H9 (cell line): Measurements from ENCODE around the gene PCSK2. TPM values are rescaled to one million over a fixed set of nuclear protein-coding genes. Genes with fewer than 3 reads are reported as not detected.

ENCODE experiments used
- DNase-seq: peaks from one replicate; pipeline ENCODE4 v3.0.0-alpha.2; 2017
- H2AFZ ChIP-seq: one replicate; pipeline ENCODE4 v1.6.1; 2013; ENCODE audit warnings: mild to moderate bottlenecking, low read length, control low read depth, moderate library complexity
- H2AK5ac ChIP-seq: 2 replicates; pipeline ENCODE4 v1.6.1; 2013; ENCODE audit warnings: low read length, control low read depth, mixed read lengths; ENCODE audit not compliant: insufficient read length
- H2BK120ac ChIP-seq: one replicate; pipeline ENCODE4 v1.6.1; 2013; ENCODE audit warnings: low read depth, mild to moderate bottlenecking, low read length, control low read depth, inconsistent platforms; ENCODE audit not compliant: poor library complexity, severe bottlenecking
- H2BK12ac ChIP-seq: 2 replicates; pipeline ENCODE4 v1.6.1; 2013; ENCODE audit warnings: low read length, control low read depth, mixed read lengths, low read depth; ENCODE audit not compliant: insufficient read length
- H2BK15ac ChIP-seq: 2 replicates; pipeline ENCODE4 v1.6.1; 2013; ENCODE audit warnings: low read depth, low read length, control low read depth
- H2BK20ac ChIP-seq: one replicate; pipeline ENCODE4 v1.6.1; 2013; ENCODE audit warnings: low read depth, mild to moderate bottlenecking, low read length, control low read depth, inconsistent platforms; ENCODE audit not compliant: poor library complexity, severe bottlenecking
- H2BK5ac ChIP-seq: 2 replicates; pipeline ENCODE4 v1.6.1; 2013; ENCODE audit warnings: low read length, control low read depth, mixed read lengths; ENCODE audit not compliant: insufficient read length
- H3K14ac ChIP-seq: 2 replicates; pipeline ENCODE4 v1.6.1; 2013; ENCODE audit warnings: low read length, control low read depth; ENCODE audit not compliant: insufficient read depth
- H3K18ac ChIP-seq: 2 replicates; pipeline ENCODE4 v1.6.1; 2013; ENCODE audit warnings: low read depth, mild to moderate bottlenecking, mixed read lengths, low read length, control low read depth; ENCODE audit not compliant: insufficient read length
- H3K23ac ChIP-seq: 2 replicates; pipeline ENCODE4 v1.6.1; 2013; ENCODE audit warnings: low read length, control low read depth, mixed read lengths, low read depth; ENCODE audit not compliant: insufficient read length
- H3K23me2 ChIP-seq: 2 replicates; pipeline ENCODE4 v1.6.1; 2013; ENCODE audit warnings: low read depth, mild to moderate bottlenecking, mixed read lengths, low read length, control low read depth; ENCODE audit not compliant: insufficient read length, poor library complexity, severe bottlenecking
- H3K27ac ChIP-seq: 2 replicates; pipeline ENCODE4 v1.5.1; 2013; ENCODE audit warnings: low read length, control low read depth, mixed read lengths, low read depth; ENCODE audit not compliant: insufficient read length
- H3K27me3 ChIP-seq: 2 replicates; pipeline ENCODE4 v1.6.1; 2013; ENCODE audit warnings: low read length, control low read depth, inconsistent platforms; ENCODE audit not compliant: insufficient read depth
- H3K4ac ChIP-seq: 2 replicates; pipeline ENCODE4 v1.6.1; 2013; ENCODE audit warnings: low read depth, mild to moderate bottlenecking, control low read depth, inconsistent platforms, low read length, moderate library complexity
- H3K4me1 ChIP-seq: 2 replicates; pipeline ENCODE4 v1.6.1; 2013; ENCODE audit warnings: low read length, control low read depth, inconsistent platforms; ENCODE audit not compliant: insufficient read depth
- H3K4me2 ChIP-seq: 2 replicates; pipeline ENCODE4 v1.6.1; 2013; ENCODE audit warnings: low read length, control low read depth, mixed read lengths; ENCODE audit not compliant: insufficient read length, insufficient read depth
- H3K56ac ChIP-seq: 2 replicates; pipeline ENCODE4 v1.6.1; 2013; ENCODE audit warnings: low read depth, mild to moderate bottlenecking, mixed read lengths, low read length, control low read depth; ENCODE audit not compliant: insufficient read length
- H3K79me1 ChIP-seq: 2 replicates; pipeline ENCODE4 v1.6.1; 2013; ENCODE audit warnings: low read depth, mild to moderate bottlenecking, moderate library complexity, low read length, control low read depth, inconsistent platforms; ENCODE audit not compliant: insufficient read depth, poor library complexity, severe bottlenecking
- H3K79me2 ChIP-seq: 2 replicates; pipeline ENCODE4 v1.6.1; 2013; ENCODE audit warnings: low read length, control low read depth, inconsistent platforms; ENCODE audit not compliant: insufficient read depth
- H3K9ac ChIP-seq: 2 replicates; pipeline ENCODE4 v1.6.1; 2013; ENCODE audit warnings: low read length, control low read depth, mixed read lengths; ENCODE audit not compliant: insufficient read length; ENCODE audit errors: extremely low read depth
- H3K9me3 ChIP-seq: one replicate; pipeline ENCODE4 v1.6.1; 2013; ENCODE audit warnings: low read depth, low read length, inconsistent platforms; ENCODE audit not compliant: control insufficient read depth
- H3T11ph ChIP-seq: one replicate; pipeline ENCODE4 v1.6.1; 2013; ENCODE audit warnings: mild to moderate bottlenecking, low read length, control low read depth, inconsistent platforms
- H4K20me1 ChIP-seq: one replicate; pipeline ENCODE4 v1.6.1; 2013; ENCODE audit not compliant: control insufficient read depth, insufficient read length, insufficient read depth
- H4K5ac ChIP-seq: 2 replicates; pipeline ENCODE4 v1.6.1; 2013; ENCODE audit warnings: low read depth, mild to moderate bottlenecking, mixed read lengths, low read length, control low read depth; ENCODE audit not compliant: insufficient read length
- H4K8ac ChIP-seq: replicated peaks from 2 replicates; pipeline ENCODE4 v1.6.1; 2013; ENCODE audit warnings: low read length, control low read depth, mixed read lengths, low read depth; ENCODE audit not compliant: insufficient read length
- H4K91ac ChIP-seq: 2 replicates; pipeline ENCODE4 v1.6.1; 2013; ENCODE audit warnings: low read depth, mild to moderate bottlenecking, moderate library complexity, mixed read lengths, low read length, control low read depth; ENCODE audit not compliant: insufficient read length
- H3K27ac Mint-ChIP-seq, 3 experiments: 2 replicates in 2 of 3; 3 replicates in 1 of 3; pipeline ENCODE4 v1.8.0; 2020 to 2021; ENCODE audit warnings: mixed read lengths in 3 of 3, mild to moderate bottlenecking in 1 of 3, moderate library complexity in 1 of 3
- H3K27me3 Mint-ChIP-seq: 2 replicates; pipeline ENCODE4 v1.8.0; 2021; ENCODE audit warnings: low read depth, mild to moderate bottlenecking, moderate library complexity, mixed read lengths
- H3K36me3 Mint-ChIP-seq, 3 experiments: 2 replicates in 2 of 3; 3 replicates in 1 of 3; pipeline ENCODE4 v1.8.0; 2020 to 2021; ENCODE audit warnings: low read depth in 3 of 3, mixed read lengths in 3 of 3; ENCODE audit not compliant: insufficient read depth in 1 of 3
- H3K4me1 Mint-ChIP-seq, 2 experiments: 2 replicates each; pipeline ENCODE4 v1.8.0; 2020; ENCODE audit warnings: mixed read lengths in 2 of 2
- H3K4me3 Mint-ChIP-seq, 2 experiments: 2 replicates in 1 of 2; 3 replicates in 1 of 2; pipeline ENCODE4 v1.8.0; 2020 to 2021; ENCODE audit warnings: mild to moderate bottlenecking in 2 of 2, mixed read lengths in 2 of 2, moderate library complexity in 1 of 2
- H3K9me3 Mint-ChIP-seq, 2 experiments: 2 replicates in 1 of 2; 3 replicates in 1 of 2; pipeline ENCODE4 v1.8.0; 2020; ENCODE audit warnings: mild to moderate bottlenecking in 2 of 2, mixed read lengths in 2 of 2, moderate library complexity in 1 of 2
- WGBS: extraction: QIAGEN DNeasy Blood & Tissue Kit; methylation state at CpG from one replicate; pipeline ENCODE4 v1.1.7; 2013; ENCODE audit warnings: missing lambda C conversion rate, low lambda C conversion rate, mixed read lengths; ENCODE audit not compliant: insufficient read length; ENCODE audit errors: extremely low coverage; 5-methylcytosine and 5-hydroxymethylcytosine counted together
- total RNA-seq: library from RNA; stranded (reverse); gene quantifications from 2 replicates; pipeline ENCODE4 v1.2.1, GENCODE V29; 2021
- TF ChIP-seq, protein P1 (sequence below): fragments of 200-600 bp; sonication (generic); conservative IDR thresholded peaks from 3 replicates; pipeline ENCODE4 v1.8.0; 2021; ENCODE audit warnings: antibody characterized with exemption, mild to moderate bottlenecking

Gene PCSK2
- total RNA-seq, 1 experiment from 2014 or later: 2.8 TPM

DNA sequence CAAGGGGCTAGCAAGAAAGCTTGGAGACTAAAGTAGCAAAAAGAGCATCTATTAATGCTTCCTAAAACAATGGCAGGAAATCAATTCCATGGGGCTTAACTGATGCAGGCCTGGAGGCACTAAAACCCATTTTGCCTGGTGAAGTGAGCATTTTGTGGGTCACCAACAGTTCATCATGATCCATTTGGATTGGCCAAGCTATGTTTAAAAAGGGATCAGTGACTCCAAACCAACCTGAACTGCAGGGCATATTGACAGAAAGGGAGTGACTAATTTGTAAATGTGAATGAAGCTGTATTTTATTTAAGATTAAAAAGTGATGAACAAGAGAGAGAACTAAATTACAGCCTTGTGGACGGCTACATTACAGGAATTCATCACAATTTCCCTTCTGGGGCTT is 132.0 kb downstream of the PCSK2 start:
- H4K20me1 ChIP-seq: no peaks in the 10 kb centered on the region
- no peaks in the 10 kb centered on the region for H3K9me3 ChIP-seq
- H2BK5ac ChIP-seq: no peak overlapping the region
- H2BK15ac ChIP-seq: no peak overlapping the region
- H2BK20ac ChIP-seq: no peak overlapping the region
- no peak overlapping the region for H3K18ac ChIP-seq
- no CpG with 5 or more reads among the region's 1 CpG for WGBS
- no peak overlapping the region for H2AK5ac ChIP-seq
- H3K23ac ChIP-seq: no peak overlapping the region
- no peaks in the 10 kb centered on the region for H3K23me2 ChIP-seq
- Mint-ChIP-seq H3K36me3 (no peaks in the 10 kb centered on the region), H3K4me3 (no peak overlapping the region), H3K27me3 (no peaks in the 10 kb centered on the region; the same call in 1 of the 2 replicates), H3K27ac (no peak overlapping the region), H3K4me1 (no peaks in the 10 kb centered on the region), H3K9me3 (no peaks in the 10 kb centered on the region)
- H2AFZ ChIP-seq: no peak overlapping the region
- no peak overlapping the region for H4K8ac ChIP-seq
- H3K27me3 ChIP-seq: no peaks in the 10 kb centered on the region
- TF ChIP-seq, protein P1, sequence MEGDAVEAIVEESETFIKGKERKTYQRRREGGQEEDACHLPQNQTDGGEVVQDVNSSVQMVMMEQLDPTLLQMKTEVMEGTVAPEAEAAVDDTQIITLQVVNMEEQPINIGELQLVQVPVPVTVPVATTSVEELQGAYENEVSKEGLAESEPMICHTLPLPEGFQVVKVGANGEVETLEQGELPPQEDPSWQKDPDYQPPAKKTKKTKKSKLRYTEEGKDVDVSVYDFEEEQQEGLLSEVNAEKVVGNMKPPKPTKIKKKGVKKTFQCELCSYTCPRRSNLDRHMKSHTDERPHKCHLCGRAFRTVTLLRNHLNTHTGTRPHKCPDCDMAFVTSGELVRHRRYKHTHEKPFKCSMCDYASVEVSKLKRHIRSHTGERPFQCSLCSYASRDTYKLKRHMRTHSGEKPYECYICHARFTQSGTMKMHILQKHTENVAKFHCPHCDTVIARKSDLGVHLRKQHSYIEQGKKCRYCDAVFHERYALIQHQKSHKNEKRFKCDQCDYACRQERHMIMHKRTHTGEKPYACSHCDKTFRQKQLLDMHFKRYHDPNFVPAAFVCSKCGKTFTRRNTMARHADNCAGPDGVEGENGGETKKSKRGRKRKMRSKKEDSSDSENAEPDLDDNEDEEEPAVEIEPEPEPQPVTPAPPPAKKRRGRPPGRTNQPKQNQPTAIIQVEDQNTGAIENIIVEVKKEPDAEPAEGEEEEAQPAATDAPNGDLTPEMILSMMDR: no peak
- no peak overlapping the region for H2BK12ac ChIP-seq
- no peak overlapping the region for H3K4ac ChIP-seq
- H3K4me1 ChIP-seq: no peaks in the 10 kb centered on the region
- H3K56ac ChIP-seq: no peak overlapping the region
- no peaks in the 10 kb centered on the region for H3K79me1 ChIP-seq
- H2BK120ac ChIP-seq: no peak overlapping the region
- H3K79me2 ChIP-seq: no peaks in the 10 kb centered on the region
- no peak overlapping the region for H4K5ac ChIP-seq
- H3K9ac ChIP-seq: no peak overlapping the region
- no peak overlapping the region for H3T11ph ChIP-seq
- no peak overlapping the region for H3K14ac ChIP-seq
- H4K91ac ChIP-seq: no peak overlapping the region
- H3K4me2 ChIP-seq: no peak overlapping the region
- H3K27ac ChIP-seq: no peak overlapping the region
- DNase-seq: no peak
